WTC11 (cell line): ENCODE results near the gene PHC1. TPM values are rescaled to one million over a fixed set of nuclear protein-coding genes. Genes with fewer than 3 reads are reported as not detected.

Source experiments
- ATF6 ChIP-seq: sonication (generic); formaldehyde crosslinking; IDR thresholded peaks from 2 replicates; pipeline ENCODE4 v1.8.1; 2023; ENCODE audit warnings: mild to moderate bottlenecking, missing genetic modification reagents
- RELA ChIP-seq: sonication (generic); formaldehyde crosslinking; IDR thresholded peaks from 2 replicates; pipeline ENCODE4 v1.8.1; 2022; ENCODE audit warnings: missing genetic modification reagents, mild to moderate bottlenecking, borderline replicate concordance
- SP1 ChIP-seq: sonication (generic); formaldehyde crosslinking; conservative IDR thresholded peaks from 2 replicates; pipeline ENCODE4 v1.8.1; 2022; ENCODE audit warnings: missing genetic modification reagents
- TEAD4 ChIP-seq: sonication (generic); formaldehyde crosslinking; IDR thresholded peaks from 2 replicates; pipeline ENCODE4 v1.8.0; 2022; ENCODE audit warnings: mild to moderate bottlenecking, missing genetic modification reagents
- USF1 ChIP-seq: sonication (generic); formaldehyde crosslinking; IDR thresholded peaks from 2 replicates; pipeline ENCODE4 v1.8.0; 2022; ENCODE audit warnings: mild to moderate bottlenecking, missing genetic modification reagents
- ZNF121 ChIP-seq: sonication (generic); formaldehyde crosslinking; IDR thresholded peaks from 2 replicates; pipeline ENCODE4 v1.8.0; 2023; ENCODE audit warnings: missing genetic modification reagents
- ZNF219 ChIP-seq: sonication (generic); formaldehyde crosslinking; IDR thresholded peaks from 2 replicates; pipeline ENCODE4 v1.8.0; 2023; ENCODE audit warnings: missing genetic modification reagents, mild to moderate bottlenecking, borderline replicate concordance
- total RNA-seq: library from RNA; stranded (reverse); gene quantifications from 3 replicates; pipeline ENCODE4 v1.2.3, GENCODE V29; 2021

PHC1 gene
- total RNA-seq, 1 experiment from 2014 or later, result 733 TPM

GRCh38 chr12:8989413-8989812 is 75.1 kb downstream of the PHC1 start, which contains the start of gene KLRG1 (continued):
- TF ChIP-seq ATF6 (CRISPR knock-in tag), result no peak
- TF ChIP-seq SP1 (CRISPR knock-in tag), result no peak
- no peak for TF ChIP-seq USF1 (CRISPR knock-in tag)
- TF ChIP-seq ZNF121 (CRISPR knock-in tag), result no peak
- TF ChIP-seq RELA, result no peak
- no peak for TF ChIP-seq ZNF219 (CRISPR knock-in tag)
- no peak for TF ChIP-seq TEAD4 (CRISPR knock-in tag)
- TF ChIP-seq, all 79 proteins: peak for 0

Other genes starting within 250 kb of the PHC1 start
- gene RIMKLB, start 216.5 kb upstream of the PHC1 start, total RNA-seq, result 106 to 109 TPM (median 107 TPM) in 3 replicates
- 9.1 to 11.5 TPM (median 10.5 TPM) in 3 replicates for gene A2ML1, start 91.9 kb upstream of the PHC1 start, total RNA-seq
- 106 to 139 TPM (median 112 TPM) in 3 replicates for gene M6PR, start 35.1 kb downstream of the PHC1 start, total RNA-seq
- 6.2 to 7.4 TPM (median 7.2 TPM) in 3 replicates for gene KLRG1, start 75.0 kb downstream of the PHC1 start, total RNA-seq
- gene A2M, start 201.4 kb downstream of the PHC1 start, total RNA-seq, result 1.9 to 3.4 TPM (median 3.3 TPM) in 3 replicates